Stimulated activated naive CD4-positive, alpha-beta T cell (primary cell): ENCODE data around the gene SPACA9.

Source experiments
- DNase-seq, 6 experiments: peaks; one replicate each; lab custom pipeline; 2025; lab: John Stamatoyannopoulos, UW

Gene SPACA9

GRCh38 chr9:132878695-132879456, at the start of gene SPACA9:
SPACA9 (plus strand) TSS chr9:132878898; CDS start chr9:132883948, 5,050 bp downstream.
- DNase-seq, result peak in 3 of 6 experiments; percentile 14 to 34 (median 31)

GRCh38 chr9:132832171-132832881, 46.4 kb upstream of the SPACA9 start:
- DNase-seq, result no peak

- no peak for DNase-seq
These were observed 45.1 kb upstream of the SPACA9 start for GRCh38 chr9:132833550-132834121.

GRCh38 chr9:132834343-132834742, 44.4 kb upstream of the SPACA9 start:
- DNase-seq, result no peak

- no peak for DNase-seq
These were observed 41.0 kb upstream of the SPACA9 start for GRCh38 chr9:132837501-132838286.

GRCh38 chr9:132838291-132838690, 40.4 kb upstream of the SPACA9 start:
- DNase-seq, result no peak

- no peak for DNase-seq
These were observed 37.7 kb upstream of the SPACA9 start for GRCh38 chr9:132840980-132841379.

- no peak for DNase-seq
These were observed 36.3 kb upstream of the SPACA9 start for GRCh38 chr9:132842124-132843044.

- DNase-seq, result no peak
These were observed 32.4 kb upstream of the SPACA9 start for GRCh38 chr9:132846109-132846917.

GRCh38 chr9:132846918-132847515, 31.7 kb upstream of the SPACA9 start:
- DNase-seq, result no peak

GRCh38 chr9:132849185-132849706, 29.5 kb upstream of the SPACA9 start:
- peak in 1 of 6 experiments; percentile 9 for DNase-seq

GRCh38 chr9:132853482-132853881, 25.2 kb upstream of the SPACA9 start:
- DNase-seq, result no peak

GRCh38 chr9:132854832-132855231, 23.9 kb upstream of the SPACA9 start:
- DNase-seq, result no peak

GRCh38 chr9:132855904-132856303, 22.8 kb upstream of the SPACA9 start:
- no peak for DNase-seq

- DNase-seq, result no peak
These were observed 21.7 kb upstream of the SPACA9 start for GRCh38 chr9:132857031-132857430.

GRCh38 chr9:132857616-132858342, 20.9 kb upstream of the SPACA9 start:
- no peak for DNase-seq

GRCh38 chr9:132858751-132859150, 19.9 kb upstream of the SPACA9 start:
- no peak for DNase-seq

- no peak for DNase-seq
These were observed 17.0 kb upstream of the SPACA9 start for GRCh38 chr9:132861666-132862065.

- DNase-seq, result no peak
These were observed 16.2 kb upstream of the SPACA9 start for GRCh38 chr9:132862533-132862932.
